Esophagus muscularis mucosa (tissue), 4 donors: ENCODE measurements around the gene RPS6KA2.

Experiments used
- EP300 ChIP-seq: sonication (generic); formaldehyde crosslinking; IDR thresholded peaks from one replicate; pipeline ENCODE4 v1.6.1; 2017; ENCODE audit warnings: antibody characterized with exemption
- POLR2A ChIP-seq: fragments of 450-650 bp; IDR thresholded peaks from one replicate; pipeline ENCODE4 v1.6.1; 2017; ENCODE audit warnings: antibody characterized with exemption, moderate library complexity, mild to moderate bottlenecking, low read depth
- POLR2AphosphoS5 ChIP-seq, 2 donors: sonication (generic); formaldehyde crosslinking; IDR thresholded peaks; one replicate each; pipeline ENCODE4 v1.6.1; 2017; ENCODE audit warnings: antibody characterized with exemption in 2 of 2
- TF ChIP-seq, protein P1 (sequence below), 3 experiments: fragments of 200-600 bp in 2 of 3; fragments of 450-650 bp in 1 of 3; sonication (generic) in 2 of 3; IDR thresholded peaks; one replicate each; pipeline ENCODE4 v1.5.1; 2017 to 2019; ENCODE audit warnings: antibody characterized with exemption in 3 of 3, mild to moderate bottlenecking in 2 of 3, moderate library complexity in 1 of 3

DNA sequence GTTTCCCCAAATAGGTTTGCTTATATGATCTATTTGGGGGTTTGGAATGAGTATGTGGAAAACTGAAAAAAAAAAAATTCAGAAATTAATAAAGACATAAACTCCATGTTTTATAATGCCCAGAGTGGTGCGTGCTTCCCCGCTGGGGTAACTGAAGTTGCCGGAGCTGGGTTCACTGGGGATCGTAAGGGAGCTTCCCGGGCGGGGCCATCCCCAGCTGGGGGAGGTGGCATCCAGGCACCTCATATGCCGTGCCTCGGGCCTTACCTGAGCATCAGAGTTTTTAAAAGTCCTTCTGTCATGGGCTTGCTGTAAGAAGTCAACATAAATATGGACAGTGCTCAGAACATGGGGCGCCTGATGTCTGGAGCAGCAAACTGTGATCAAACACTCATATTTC, 22.7 kb downstream of the RPS6KA2 start:
- no peak for TF ChIP-seq POLR2A
- no peak for TF ChIP-seq POLR2AphosphoS5 (IDR thresholded peaks at IDR 0.05)
- TF ChIP-seq, protein P1, sequence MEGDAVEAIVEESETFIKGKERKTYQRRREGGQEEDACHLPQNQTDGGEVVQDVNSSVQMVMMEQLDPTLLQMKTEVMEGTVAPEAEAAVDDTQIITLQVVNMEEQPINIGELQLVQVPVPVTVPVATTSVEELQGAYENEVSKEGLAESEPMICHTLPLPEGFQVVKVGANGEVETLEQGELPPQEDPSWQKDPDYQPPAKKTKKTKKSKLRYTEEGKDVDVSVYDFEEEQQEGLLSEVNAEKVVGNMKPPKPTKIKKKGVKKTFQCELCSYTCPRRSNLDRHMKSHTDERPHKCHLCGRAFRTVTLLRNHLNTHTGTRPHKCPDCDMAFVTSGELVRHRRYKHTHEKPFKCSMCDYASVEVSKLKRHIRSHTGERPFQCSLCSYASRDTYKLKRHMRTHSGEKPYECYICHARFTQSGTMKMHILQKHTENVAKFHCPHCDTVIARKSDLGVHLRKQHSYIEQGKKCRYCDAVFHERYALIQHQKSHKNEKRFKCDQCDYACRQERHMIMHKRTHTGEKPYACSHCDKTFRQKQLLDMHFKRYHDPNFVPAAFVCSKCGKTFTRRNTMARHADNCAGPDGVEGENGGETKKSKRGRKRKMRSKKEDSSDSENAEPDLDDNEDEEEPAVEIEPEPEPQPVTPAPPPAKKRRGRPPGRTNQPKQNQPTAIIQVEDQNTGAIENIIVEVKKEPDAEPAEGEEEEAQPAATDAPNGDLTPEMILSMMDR (IDR thresholded peaks at IDR 0.05), result no peak
- TF ChIP-seq EP300, result no peak
